ENCODE measurements around the gene NFKBIE. TPM values are rescaled to one million over a fixed set of nuclear protein-coding genes. Genes with fewer than 3 reads are reported as not detected.
A peak's percentile ranks its signal among the peaks of the same experiment; 100 is the strongest.

NFKBIE gene
- total and polyA plus RNA-seq, 9 of the 15 experiments (the other 6 are each of a cell fraction or from before 2014, with no cell fraction given) = 2.1 to 16.4 (median 11.7) TPM

GRCh38 chr6:44237813-44238433 lies 27.4 kb downstream of the NFKBIE start (continued):
- TF ChIP-seq, protein P1, sequence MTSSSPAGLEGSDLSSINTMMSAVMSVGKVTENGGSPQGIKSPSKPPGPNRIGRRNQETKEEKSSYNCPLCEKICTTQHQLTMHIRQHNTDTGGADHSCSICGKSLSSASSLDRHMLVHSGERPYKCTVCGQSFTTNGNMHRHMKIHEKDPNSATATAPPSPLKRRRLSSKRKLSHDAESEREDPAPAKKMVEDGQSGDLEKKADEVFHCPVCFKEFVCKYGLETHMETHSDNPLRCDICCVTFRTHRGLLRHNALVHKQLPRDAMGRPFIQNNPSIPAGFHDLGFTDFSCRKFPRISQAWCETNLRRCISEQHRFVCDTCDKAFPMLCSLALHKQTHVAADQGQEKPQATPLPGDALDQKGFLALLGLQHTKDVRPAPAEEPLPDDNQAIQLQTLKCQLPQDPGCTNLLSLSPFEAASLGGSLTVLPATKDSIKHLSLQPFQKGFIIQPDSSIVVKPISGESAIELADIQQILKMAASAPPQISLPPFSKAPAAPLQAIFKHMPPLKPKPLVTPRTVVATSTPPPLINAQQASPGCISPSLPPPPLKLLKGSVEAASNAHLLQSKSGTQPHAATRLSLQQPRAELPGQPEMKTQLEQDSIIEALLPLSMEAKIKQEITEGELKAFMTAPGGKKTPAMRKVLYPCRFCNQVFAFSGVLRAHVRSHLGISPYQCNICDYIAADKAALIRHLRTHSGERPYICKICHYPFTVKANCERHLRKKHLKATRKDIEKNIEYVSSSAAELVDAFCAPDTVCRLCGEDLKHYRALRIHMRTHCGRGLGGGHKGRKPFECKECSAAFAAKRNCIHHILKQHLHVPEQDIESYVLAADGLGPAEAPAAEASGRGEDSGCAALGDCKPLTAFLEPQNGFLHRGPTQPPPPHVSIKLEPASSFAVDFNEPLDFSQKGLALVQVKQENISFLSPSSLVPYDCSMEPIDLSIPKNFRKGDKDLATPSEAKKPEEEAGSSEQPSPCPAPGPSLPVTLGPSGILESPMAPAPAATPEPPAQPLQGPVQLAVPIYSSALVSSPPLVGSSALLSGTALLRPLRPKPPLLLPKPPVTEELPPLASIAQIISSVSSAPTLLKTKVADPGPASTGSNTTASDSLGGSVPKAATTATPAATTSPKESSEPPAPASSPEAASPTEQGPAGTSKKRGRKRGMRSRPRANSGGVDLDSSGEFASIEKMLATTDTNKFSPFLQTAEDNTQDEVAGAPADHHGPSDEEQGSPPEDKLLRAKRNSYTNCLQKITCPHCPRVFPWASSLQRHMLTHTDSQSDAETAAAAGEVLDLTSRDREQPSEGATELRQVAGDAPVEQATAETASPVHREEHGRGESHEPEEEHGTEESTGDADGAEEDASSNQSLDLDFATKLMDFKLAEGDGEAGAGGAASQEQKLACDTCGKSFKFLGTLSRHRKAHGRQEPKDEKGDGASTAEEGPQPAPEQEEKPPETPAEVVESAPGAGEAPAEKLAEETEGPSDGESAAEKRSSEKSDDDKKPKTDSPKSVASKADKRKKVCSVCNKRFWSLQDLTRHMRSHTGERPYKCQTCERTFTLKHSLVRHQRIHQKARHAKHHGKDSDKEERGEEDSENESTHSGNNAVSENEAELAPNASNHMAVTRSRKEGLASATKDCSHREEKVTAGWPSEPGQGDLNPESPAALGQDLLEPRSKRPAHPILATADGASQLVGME (CRISPR knock-in tag; IDR thresholded peaks at IDR 0.05) = peak; percentile 87; the same call in 1 of the 2 replicates
- TF ChIP-seq, protein P2, sequence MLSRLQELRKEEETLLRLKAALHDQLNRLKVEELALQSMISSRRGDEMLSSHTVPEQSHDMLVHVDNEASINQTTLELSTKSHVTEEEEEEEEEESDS (CRISPR knock-in tag; IDR thresholded peaks at IDR 0.05) = no peak
- TF ChIP-seq, protein P3, sequence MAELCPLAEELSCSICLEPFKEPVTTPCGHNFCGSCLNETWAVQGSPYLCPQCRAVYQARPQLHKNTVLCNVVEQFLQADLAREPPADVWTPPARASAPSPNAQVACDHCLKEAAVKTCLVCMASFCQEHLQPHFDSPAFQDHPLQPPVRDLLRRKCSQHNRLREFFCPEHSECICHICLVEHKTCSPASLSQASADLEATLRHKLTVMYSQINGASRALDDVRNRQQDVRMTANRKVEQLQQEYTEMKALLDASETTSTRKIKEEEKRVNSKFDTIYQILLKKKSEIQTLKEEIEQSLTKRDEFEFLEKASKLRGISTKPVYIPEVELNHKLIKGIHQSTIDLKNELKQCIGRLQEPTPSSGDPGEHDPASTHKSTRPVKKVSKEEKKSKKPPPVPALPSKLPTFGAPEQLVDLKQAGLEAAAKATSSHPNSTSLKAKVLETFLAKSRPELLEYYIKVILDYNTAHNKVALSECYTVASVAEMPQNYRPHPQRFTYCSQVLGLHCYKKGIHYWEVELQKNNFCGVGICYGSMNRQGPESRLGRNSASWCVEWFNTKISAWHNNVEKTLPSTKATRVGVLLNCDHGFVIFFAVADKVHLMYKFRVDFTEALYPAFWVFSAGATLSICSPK (IDR thresholded peaks at IDR 0.05; ENCODE audit: borderline replicate concordance) = no peak
- TF ChIP-seq HDAC8 (tag; IDR thresholded peaks at IDR 0.05) (no peak), TSC22D4 (tag; IDR thresholded peaks at IDR 0.05) (no peak), REST (IDR thresholded peaks at IDR 0.05; ENCODE audit: borderline replicate concordance) (peak; percentile 79), REST (CRISPR knock-in tag; IDR thresholded peaks at IDR 0.05; ENCODE audit: low read depth) (peak; percentile 82; the same call in 1 of the 2 replicates), SETDB1 (IDR thresholded peaks at IDR 0.05; ENCODE audit: low read length) (no peak), BDP1 (IDR thresholded peaks at IDR 0.05; ENCODE audit: insufficient read depth, insufficient read length) (no peak), RCOR1 (IDR thresholded peaks at IDR 0.05; ENCODE audit: borderline replicate concordance in 1 of 2, low read depth in 2 of 2, low read length in 2 of 2) (peak; percentile 37 to 73; a peak in 3 of 4 replicates), TEAD4 (IDR thresholded peaks at IDR 0.05; ENCODE audit: low read length) (no peak), TEAD4 (CRISPR knock-in tag; IDR thresholded peaks at IDR 0.05; ENCODE audit: borderline replicate concordance) (no peak)
